CD4-positive, CD25-positive, alpha-beta regulatory T cell (primary cell): ENCODE measurements around the gene ASIC2. TPM values are rescaled to one million over a fixed set of nuclear protein-coding genes. Genes with fewer than 3 reads are reported as not detected.

Experiments used
- ATAC-seq, 2 donors: fragments of 150-1000 bp; cut with Tn5 transposase; one replicate each; pipeline ENCODE4 v1.10.0; 2021; ENCODE audit warnings: low read depth in 2 of 2, moderate number of reproducible peaks in 2 of 2, moderate library complexity in 1 of 2
- DNase-seq, 3 donors: peaks; one replicate each; pipeline versions ENCODE4 v3.0.0 to v3.0.0-alpha.2; 2012 to 2022; ENCODE audit warnings: mixed read lengths in 1 of 3
- H3K27ac ChIP-seq: one replicate; pipeline ENCODE4 v1.7.0; 2013; ENCODE audit warnings: mild to moderate bottlenecking, low read length; ENCODE audit not compliant: insufficient read depth, poor library complexity, severe bottlenecking
- H3K27me3 ChIP-seq: one replicate; pipeline ENCODE4 v1.7.0; 2013; ENCODE audit warnings: low read length; ENCODE audit not compliant: control insufficient read depth, insufficient read depth
- H3K36me3 ChIP-seq: one replicate; pipeline ENCODE4 v1.7.0; 2013; ENCODE audit warnings: mild to moderate bottlenecking, low read length, moderate library complexity; ENCODE audit not compliant: control insufficient read depth, insufficient read depth
- H3K4me1 ChIP-seq: 2 replicates; pipeline ENCODE4 v1.7.0; 2013; ENCODE audit warnings: mild to moderate bottlenecking, low read length; ENCODE audit not compliant: insufficient read depth, control insufficient read depth, poor library complexity, severe bottlenecking
- H3K4me3 ChIP-seq: one replicate; pipeline ENCODE4 v1.7.0; 2013; ENCODE audit warnings: low read depth, mild to moderate bottlenecking, low read length, moderate library complexity
- H3K9me3 ChIP-seq, 2 experiments: 1 replicate in 1 of 2; 2 replicates in 1 of 2; pipeline ENCODE4 v1.7.0; 2013; ENCODE audit warnings: low read length in 2 of 2, mild to moderate bottlenecking in 1 of 2, moderate library complexity in 1 of 2; ENCODE audit not compliant: control insufficient read depth in 2 of 2
- H3K27ac Mint-ChIP-seq, 3 donors: one replicate each; pipeline ENCODE4 v1.8.0; 2020 to 2022; ENCODE audit warnings: mild to moderate bottlenecking in 3 of 3, mixed read lengths in 3 of 3, moderate library complexity in 2 of 3
- H3K27me3 Mint-ChIP-seq: one replicate; pipeline ENCODE4 v1.8.0; 2022; ENCODE audit warnings: mild to moderate bottlenecking, mixed read lengths
- H3K36me3 Mint-ChIP-seq: one replicate; pipeline ENCODE4 v1.8.0; 2020; ENCODE audit warnings: mixed read lengths
- H3K4me1 Mint-ChIP-seq, 4 donors: one replicate each; pipeline ENCODE4 v1.8.0; 2020 to 2022; ENCODE audit warnings: mixed read lengths in 4 of 4, mild to moderate bottlenecking in 1 of 4
- H3K4me3 Mint-ChIP-seq, 4 donors: one replicate each; pipeline ENCODE4 v1.8.0; 2020 to 2022; ENCODE audit warnings: mild to moderate bottlenecking in 4 of 4, mixed read lengths in 4 of 4, moderate library complexity in 3 of 4
- H3K9me3 Mint-ChIP-seq, 7 donors: one replicate each; pipeline ENCODE4 v1.8.0; 2020 to 2022; ENCODE audit warnings: mixed read lengths in 7 of 7, mild to moderate bottlenecking in 3 of 7, moderate library complexity in 2 of 7
- polyA plus RNA-seq, 4 donors: library from polyadenylated mRNA; unstranded; fragments of 300-500 nt; fragmentation: Illumina TruSeq; gene quantifications; one replicate each; pipeline ENCODE4 v1.2.3, GENCODE V29; 2021
- total RNA-seq: library from RNA; stranded (reverse); gene quantifications from one replicate; pipeline ENCODE4 v1.2.3, GENCODE V29; 2022

ASIC2 gene
- total and polyA plus RNA-seq, 5 donors from 2014 or later = not detected

DNA sequence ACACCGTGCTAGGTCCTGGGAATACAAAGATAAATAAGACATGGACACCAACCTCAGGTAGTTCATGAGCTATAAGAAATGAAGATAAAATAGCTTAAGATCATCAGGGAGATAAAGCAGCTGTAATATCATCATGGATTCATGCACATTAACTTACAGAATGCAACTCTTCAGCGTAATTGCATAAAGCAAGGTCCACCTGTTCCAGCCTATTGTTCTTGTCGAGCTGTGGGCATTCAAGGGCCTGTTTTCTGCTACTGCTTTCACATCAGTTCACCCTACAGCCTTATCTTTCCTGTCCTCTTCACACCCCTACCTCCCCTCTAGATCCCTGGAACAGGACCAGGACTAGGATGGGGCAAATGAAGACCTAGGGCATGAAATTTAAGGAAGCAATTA lies 167.5 kb downstream of the ASIC2 start:
- no peaks in the 10 kb centered on the region for H3K36me3 ChIP-seq
- no peaks in the 10 kb centered on the region for H3K4me1 Mint-ChIP-seq
- no peaks in the 10 kb centered on the region for H3K36me3 Mint-ChIP-seq
- peaks cover 4% of the 10 kb centered on the region for H3K27me3 Mint-ChIP-seq
- no peaks in the 10 kb centered on the region for H3K4me1 ChIP-seq
- no peak overlapping the region for H3K27ac Mint-ChIP-seq
- no peaks in the 10 kb centered on the region for H3K9me3 Mint-ChIP-seq
- H3K27ac ChIP-seq = no peak overlapping the region
- no peak overlapping the region for H3K4me3 Mint-ChIP-seq
- H3K27me3 ChIP-seq = no peaks in the 10 kb centered on the region
- no peak for DNase-seq
- no peak for ATAC-seq
- no peaks in the 10 kb centered on the region for H3K9me3 ChIP-seq
- H3K4me3 ChIP-seq = no peak overlapping the region

- Mint-ChIP-seq H3K4me3 (no peak overlapping the region), H3K36me3 (no peaks in the 10 kb centered on the region), H3K27ac (no peak overlapping the region), H3K9me3 (no peaks in the 10 kb centered on the region), H3K27me3 (peaks cover 4% of the 10 kb centered on the region), H3K4me1 (no peaks in the 10 kb centered on the region)
- H3K27me3 ChIP-seq = no peaks in the 10 kb centered on the region
- ATAC-seq (no peak), DNase-seq (no peak)
- H3K4me1 ChIP-seq = no peaks in the 10 kb centered on the region
- H3K4me3 ChIP-seq = no peak overlapping the region
- H3K36me3 ChIP-seq = no peaks in the 10 kb centered on the region
- no peak overlapping the region for H3K27ac ChIP-seq
- H3K9me3 ChIP-seq = no peaks in the 10 kb centered on the region
These were observed 168.1 kb downstream of the ASIC2 start for GRCh38 chr17:33124871-33125551.

DNA sequence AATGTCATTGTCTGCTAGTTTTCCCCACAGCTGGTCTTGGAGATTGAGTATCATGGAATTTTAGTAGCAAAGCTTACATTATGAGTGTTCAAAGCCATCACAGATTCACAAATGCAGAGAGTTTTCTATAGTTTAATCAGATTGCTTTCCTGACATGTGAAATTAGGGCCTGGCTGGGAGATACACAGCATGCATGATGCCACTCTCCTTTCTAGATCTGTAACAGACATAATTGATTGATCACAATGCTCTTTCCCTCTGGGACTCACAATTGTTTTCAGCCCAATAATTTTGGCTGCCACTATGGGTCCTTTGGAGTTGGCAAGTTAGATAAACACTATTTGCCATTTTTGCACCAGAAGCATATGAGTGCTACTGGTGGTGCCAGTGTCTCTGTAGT lies 168.9 kb downstream of the ASIC2 start:
- Histone ChIP-seq H3K4me1 (no peaks in the 10 kb centered on the region), H3K27ac (no peak overlapping the region), H3K27me3 (no peaks in the 10 kb centered on the region), H3K9me3 (no peaks in the 10 kb centered on the region), H3K4me3 (no peak overlapping the region), H3K36me3 (no peaks in the 10 kb centered on the region)
- Mint-ChIP-seq H3K27ac (no peak overlapping the region), H3K4me3 (no peak overlapping the region), H3K27me3 (peaks cover 4% of the 10 kb centered on the region), H3K9me3 (no peaks in the 10 kb centered on the region), H3K4me1 (no peaks in the 10 kb centered on the region), H3K36me3 (no peaks in the 10 kb centered on the region)
- no peak for DNase-seq
- ATAC-seq = no peak

- Mint-ChIP-seq H3K9me3 (no peaks in the 10 kb centered on the region), H3K27ac (no peak overlapping the region), H3K27me3 (peaks cover 8% of the 10 kb centered on the region), H3K4me3 (no peak overlapping the region), H3K36me3 (no peaks in the 10 kb centered on the region), H3K4me1 (no peaks in the 10 kb centered on the region)
- Histone ChIP-seq H3K4me3 (no peak overlapping the region), H3K36me3 (no peaks in the 10 kb centered on the region), H3K4me1 (no peaks in the 10 kb centered on the region), H3K27ac (no peak overlapping the region), H3K27me3 (no peaks in the 10 kb centered on the region), H3K9me3 (no peaks in the 10 kb centered on the region)
- DNase-seq (no peak), ATAC-seq (no peak)
These were observed 171.3 kb downstream of the ASIC2 start for GRCh38 chr17:33121756-33122155.

DNA sequence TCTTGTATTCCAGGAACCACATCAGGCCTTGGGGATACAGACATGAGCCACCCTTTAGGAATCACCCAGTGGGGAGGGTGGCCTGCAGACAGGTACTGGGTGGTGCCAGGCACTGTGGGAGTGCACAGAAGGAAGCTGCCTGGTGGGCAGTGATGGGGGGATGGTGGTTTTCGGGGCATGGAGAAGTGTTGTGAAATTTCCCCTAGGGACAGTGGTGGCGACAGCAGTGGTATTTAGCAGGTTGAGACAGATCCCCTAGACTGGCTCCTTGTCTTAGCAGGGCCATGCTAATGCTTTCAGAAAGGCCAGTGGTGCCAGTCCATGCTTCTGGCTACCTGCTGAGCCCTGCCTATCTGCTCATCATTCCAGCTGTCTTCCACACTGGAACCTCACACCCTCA lies 171.8 kb downstream of the ASIC2 start:
- Histone ChIP-seq H3K9me3 (no peaks in the 10 kb centered on the region), H3K36me3 (no peaks in the 10 kb centered on the region), H3K27me3 (no peaks in the 10 kb centered on the region), H3K4me1 (no peaks in the 10 kb centered on the region), H3K4me3 (no peak overlapping the region), H3K27ac (no peak overlapping the region)
- H3K27me3 Mint-ChIP-seq = peaks cover 8% of the 10 kb centered on the region
- DNase-seq (no peak), ATAC-seq (no peak)
- H3K9me3 Mint-ChIP-seq = no peaks in the 10 kb centered on the region
- H3K4me1 Mint-ChIP-seq = no peaks in the 10 kb centered on the region
- no peaks in the 10 kb centered on the region for H3K36me3 Mint-ChIP-seq
- H3K4me3 Mint-ChIP-seq = no peak overlapping the region
- H3K27ac Mint-ChIP-seq = no peak overlapping the region

- ATAC-seq (no peak), DNase-seq (no peak)
- H3K9me3 Mint-ChIP-seq = no peaks in the 10 kb centered on the region
- peaks cover 13% of the 10 kb centered on the region for H3K27me3 Mint-ChIP-seq
- no peaks in the 10 kb centered on the region for H3K4me1 ChIP-seq
- no peaks in the 10 kb centered on the region for H3K9me3 ChIP-seq
- no peak overlapping the region for H3K27ac ChIP-seq
- no peak overlapping the region for H3K4me3 Mint-ChIP-seq
- no peaks in the 10 kb centered on the region for H3K36me3 Mint-ChIP-seq
- no peaks in the 10 kb centered on the region for H3K27me3 ChIP-seq
- H3K4me3 ChIP-seq = no peak overlapping the region
- H3K4me1 Mint-ChIP-seq = no peaks in the 10 kb centered on the region
- H3K27ac Mint-ChIP-seq = no peak overlapping the region
- H3K36me3 ChIP-seq = no peaks in the 10 kb centered on the region
These were observed 173.0 kb downstream of the ASIC2 start for GRCh38 chr17:33120103-33120502.

DNA sequence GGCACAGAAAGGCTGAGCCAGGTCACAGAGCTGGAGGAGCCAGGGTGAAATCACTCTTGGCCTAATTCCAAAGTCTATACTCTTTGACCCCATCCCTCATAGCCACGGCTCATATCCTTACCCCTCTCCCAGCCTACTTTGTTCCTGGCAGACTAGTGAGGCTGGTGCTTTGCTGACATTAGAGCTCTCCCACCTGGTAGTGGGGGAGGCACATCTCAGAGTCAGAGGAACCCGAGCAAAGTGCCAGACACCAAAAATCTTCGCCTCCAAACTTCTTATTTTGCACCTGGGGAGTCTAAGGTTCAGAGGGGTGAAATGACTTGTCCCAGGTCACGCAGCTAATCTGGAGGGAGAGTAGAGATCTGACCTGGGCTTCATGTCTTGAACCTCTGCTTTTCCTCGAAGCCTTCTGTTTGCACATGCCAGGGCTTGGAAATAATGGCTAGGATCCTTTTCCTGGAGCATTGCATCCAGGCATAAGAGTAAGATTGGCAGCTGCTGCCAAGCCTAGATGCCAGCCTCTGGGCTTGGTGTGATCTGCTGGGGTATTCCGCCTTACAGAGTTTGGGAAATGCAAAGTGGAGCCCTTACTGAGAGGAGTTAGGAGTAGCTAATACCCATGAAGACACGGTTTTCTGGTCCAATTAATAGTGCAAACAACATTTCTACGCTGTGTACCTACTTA lies 174.6 kb downstream of the ASIC2 start:
- H3K27me3 Mint-ChIP-seq = peaks cover 9% of the 10 kb centered on the region

GRCh38 chr17:33116021-33116551 lies 177.0 kb downstream of the ASIC2 start:
- H3K9me3 Mint-ChIP-seq = peaks cover 0 to under 1% (median 0%) of the 10 kb centered on the region in 7 donors
- no peaks in the 10 kb centered on the region for H3K36me3 Mint-ChIP-seq
- H3K27me3 Mint-ChIP-seq = peaks cover 9% of the 10 kb centered on the region
- DNase-seq = no peak
- Histone ChIP-seq H3K4me3 (no peak overlapping the region), H3K27me3 (no peaks in the 10 kb centered on the region), H3K4me1 (no peaks in the 10 kb centered on the region), H3K27ac (no peak overlapping the region), H3K9me3 (no peaks in the 10 kb centered on the region), H3K36me3 (no peaks in the 10 kb centered on the region)
- ATAC-seq = no peak
- H3K27ac Mint-ChIP-seq = no peak overlapping the region
- no peaks in the 10 kb centered on the region for H3K4me1 Mint-ChIP-seq
- no peak overlapping the region for H3K4me3 Mint-ChIP-seq

More for the DNA sequence above, 174.6 kb downstream of the ASIC2 start:
- Mint-ChIP-seq H3K4me3 (no peak overlapping the region), H3K9me3 (no peaks in the 10 kb centered on the region), H3K27ac (no peak overlapping the region), H3K36me3 (no peaks in the 10 kb centered on the region), H3K4me1 (no peaks in the 10 kb centered on the region)
- DNase-seq = no peak
- no peaks in the 10 kb centered on the region for H3K36me3 ChIP-seq
- no peak overlapping the region for H3K4me3 ChIP-seq
- H3K27ac ChIP-seq = no peak overlapping the region
- H3K4me1 ChIP-seq = no peaks in the 10 kb centered on the region
- no peak for ATAC-seq
- H3K27me3 ChIP-seq = no peaks in the 10 kb centered on the region
- no peaks in the 10 kb centered on the region for H3K9me3 ChIP-seq
